AG08395 (cell line): Measurements from ENCODE around the gene MPC1.

Experiments used
- DNase-seq: peaks from one replicate; pipeline ENCODE4 v3.0.0; 2012; ENCODE audit warnings: mixed read lengths, low spot score

Gene MPC1

DNA sequence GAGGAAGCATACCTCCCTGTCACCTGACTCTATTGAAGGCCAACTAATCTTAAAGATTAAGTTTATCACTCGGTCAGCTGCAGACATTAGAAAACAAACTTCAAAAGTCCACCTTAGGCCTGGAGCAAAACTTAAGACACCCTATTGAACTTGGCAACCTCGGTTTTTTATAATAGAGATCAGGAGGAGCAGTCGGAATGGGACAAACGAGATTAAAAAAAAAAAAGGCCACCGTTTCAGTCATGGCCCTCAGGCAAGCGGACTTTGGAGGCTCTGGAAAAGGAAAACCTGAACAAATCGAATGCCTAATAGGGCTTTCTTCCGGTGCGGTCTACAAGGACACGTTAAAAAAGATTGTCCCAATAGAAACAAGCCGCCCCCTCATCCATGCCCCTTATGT, 67.3 kb downstream of the MPC1 start:
- DNase-seq, result no peak
